Retinal pigment epithelial cell (primary cell): Measurements from ENCODE around the gene LILRA2.
"Not testable (repeated sequence)": the region's sequence is repeated elsewhere in the genome, so short reads cannot be mapped to it uniquely, and the experiment has no call there.

Experiments
- DNase-seq: peaks from one replicate; pipeline ENCODE4 v3.0.0-alpha.2; 2010; ENCODE audit warnings: low read depth
- H3K4me3 ChIP-seq: 2 replicates; pipeline ENCODE4 v1.5.1; 2011; ENCODE audit warnings: mild to moderate bottlenecking, low read length, control low read depth, moderate library complexity
- TF ChIP-seq, protein P1 (sequence below): conservative IDR thresholded peaks from 2 replicates; pipeline ENCODE4 v1.5.1; 2011; ENCODE audit warnings: low read depth, low read length, control low read depth, inconsistent platforms

The LILRA2 gene

DNA sequence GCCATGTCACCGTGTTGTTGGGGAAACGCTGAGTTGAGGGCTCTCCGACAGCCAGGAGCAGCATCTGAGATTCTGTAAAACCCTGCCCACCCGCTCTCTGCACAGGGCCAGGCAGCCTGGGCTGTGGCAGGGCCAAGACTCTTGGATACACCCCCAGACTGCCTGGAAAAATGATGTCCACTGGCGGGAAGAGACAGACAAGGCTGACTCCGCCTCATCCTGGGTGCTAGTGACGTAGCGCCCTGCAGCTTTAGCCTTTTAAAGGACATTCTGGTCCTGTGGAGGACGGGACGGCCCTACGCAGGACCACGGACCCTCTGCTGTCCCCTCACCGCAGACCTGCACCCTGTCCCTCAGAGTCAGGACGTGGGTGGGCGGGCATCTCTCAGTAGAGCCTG, 20.7 kb upstream of the LILRA2 start:
- TF ChIP-seq, protein P1, sequence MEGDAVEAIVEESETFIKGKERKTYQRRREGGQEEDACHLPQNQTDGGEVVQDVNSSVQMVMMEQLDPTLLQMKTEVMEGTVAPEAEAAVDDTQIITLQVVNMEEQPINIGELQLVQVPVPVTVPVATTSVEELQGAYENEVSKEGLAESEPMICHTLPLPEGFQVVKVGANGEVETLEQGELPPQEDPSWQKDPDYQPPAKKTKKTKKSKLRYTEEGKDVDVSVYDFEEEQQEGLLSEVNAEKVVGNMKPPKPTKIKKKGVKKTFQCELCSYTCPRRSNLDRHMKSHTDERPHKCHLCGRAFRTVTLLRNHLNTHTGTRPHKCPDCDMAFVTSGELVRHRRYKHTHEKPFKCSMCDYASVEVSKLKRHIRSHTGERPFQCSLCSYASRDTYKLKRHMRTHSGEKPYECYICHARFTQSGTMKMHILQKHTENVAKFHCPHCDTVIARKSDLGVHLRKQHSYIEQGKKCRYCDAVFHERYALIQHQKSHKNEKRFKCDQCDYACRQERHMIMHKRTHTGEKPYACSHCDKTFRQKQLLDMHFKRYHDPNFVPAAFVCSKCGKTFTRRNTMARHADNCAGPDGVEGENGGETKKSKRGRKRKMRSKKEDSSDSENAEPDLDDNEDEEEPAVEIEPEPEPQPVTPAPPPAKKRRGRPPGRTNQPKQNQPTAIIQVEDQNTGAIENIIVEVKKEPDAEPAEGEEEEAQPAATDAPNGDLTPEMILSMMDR, result no peak
- DNase-seq, result no peak
- no peak overlapping the region for H3K4me3 ChIP-seq

DNA sequence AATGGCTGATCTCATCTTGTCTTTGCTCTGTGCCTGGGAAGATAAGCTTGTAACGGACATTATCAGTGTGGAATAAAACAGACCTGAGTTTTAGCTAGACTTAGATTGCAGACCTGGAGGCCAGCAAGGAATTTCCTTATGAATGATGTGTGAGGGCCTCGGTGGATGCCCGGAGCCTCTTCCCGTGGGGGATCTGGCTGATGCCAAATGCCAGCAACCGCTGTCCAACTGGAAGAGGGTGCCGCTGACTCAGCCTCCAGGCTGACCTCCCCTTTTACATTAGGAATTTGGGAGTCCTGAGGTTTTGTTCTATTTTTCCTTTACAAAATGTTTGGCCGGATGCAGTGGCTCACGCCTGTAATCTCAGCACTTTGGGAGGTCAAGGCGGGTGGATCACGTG, 19.6 kb upstream of the LILRA2 start:
- DNase-seq, result no peak
- TF ChIP-seq, protein P1, result no peak
- H3K4me3 ChIP-seq, result no peak overlapping the region

DNA sequence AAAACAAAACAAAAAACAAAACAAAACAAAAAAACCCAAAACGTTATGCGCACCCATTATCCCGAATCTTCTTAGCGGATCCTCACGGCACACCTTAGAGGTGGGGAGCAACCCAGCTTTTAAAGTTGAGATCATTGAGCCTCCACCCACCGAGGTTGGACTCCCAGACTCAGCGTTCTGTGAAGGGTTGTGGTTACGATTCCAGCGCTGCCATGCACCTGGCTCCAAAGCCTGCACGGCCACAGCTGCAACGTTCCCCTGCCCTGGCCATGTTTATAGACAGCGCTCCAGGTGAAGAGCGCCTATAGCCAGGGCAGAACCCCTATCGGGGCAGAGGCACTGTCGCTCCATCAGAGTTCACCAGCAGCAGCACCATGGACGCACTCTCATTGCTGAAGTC, 18.7 kb upstream of the LILRA2 start:
- DNase-seq, result no peak
- TF ChIP-seq, protein P1, result no peak
- no peak overlapping the region for H3K4me3 ChIP-seq

DNA sequence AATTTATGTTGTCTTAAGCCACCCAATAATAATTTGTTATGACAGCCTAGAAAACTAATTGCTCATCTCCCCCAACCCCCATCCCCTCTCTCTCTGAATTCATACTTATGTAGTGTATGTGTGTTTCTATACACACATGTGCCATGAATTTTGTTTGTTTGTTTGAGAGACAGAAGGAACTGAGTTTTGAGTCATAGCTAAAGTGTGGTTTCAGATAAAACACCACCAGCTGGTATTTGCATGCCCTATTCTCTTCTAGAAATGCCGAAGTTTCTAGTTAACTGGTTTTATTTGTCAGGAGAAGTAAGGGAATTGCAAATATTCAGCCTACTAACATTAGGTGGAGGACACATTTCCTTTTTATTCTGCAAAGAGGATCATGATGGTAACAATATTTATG, 17.4 kb upstream of the LILRA2 start:
- TF ChIP-seq, protein P1, result no peak
- no peak overlapping the region for H3K4me3 ChIP-seq
- DNase-seq, result no peak

DNA sequence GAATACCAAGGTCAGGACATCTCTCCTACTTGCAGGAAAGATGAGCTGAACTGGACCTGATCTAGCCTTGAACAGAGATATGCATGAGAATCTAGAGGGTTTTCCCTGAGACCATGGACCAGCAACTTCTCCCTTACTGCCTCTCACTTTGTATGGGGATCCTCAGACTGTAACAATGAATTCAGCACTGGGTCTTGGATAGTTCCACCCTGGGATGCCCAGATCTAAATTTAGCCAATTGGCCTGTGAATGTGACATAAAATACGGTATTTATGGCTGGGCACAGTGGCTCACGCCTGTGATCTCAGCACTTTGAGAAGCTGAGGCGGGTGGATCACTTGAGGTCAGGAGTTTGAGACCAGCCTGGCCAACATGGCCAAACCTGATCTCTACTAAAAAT, 15.3 kb upstream of the LILRA2 start:
- TF ChIP-seq, protein P1, result no peak
- no peak for DNase-seq

DNA sequence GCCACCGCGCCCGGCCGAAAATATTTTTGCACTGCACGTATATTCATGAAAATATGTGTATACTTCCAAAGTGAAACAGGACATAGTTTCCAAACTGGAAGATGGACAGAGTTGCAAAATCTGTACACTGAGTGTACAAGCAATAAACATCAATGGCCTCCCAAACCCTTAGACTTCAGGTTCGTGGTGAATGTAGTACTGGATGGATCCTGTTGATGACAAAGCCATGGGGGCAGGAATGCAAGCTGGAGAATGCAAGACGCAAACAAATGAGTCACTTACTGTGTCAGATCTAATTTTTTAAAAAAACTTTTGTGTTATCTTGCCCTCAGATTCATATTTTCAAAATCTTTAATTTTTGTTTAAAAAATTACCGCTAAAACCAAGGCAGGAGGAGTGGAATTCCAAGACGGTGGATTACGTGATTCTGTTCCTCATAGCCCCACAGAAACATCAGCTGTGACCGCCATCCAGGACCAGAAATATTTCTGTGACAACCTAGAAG, 12.7 kb upstream of the LILRA2 start:
- DNase-seq, result no peak
- TF ChIP-seq, protein P1, result no peak
- H3K4me3 ChIP-seq, result no peak overlapping the region

More for the DNA sequence above, 15.3 kb upstream of the LILRA2 start:
- no peak overlapping the region for H3K4me3 ChIP-seq

DNA sequence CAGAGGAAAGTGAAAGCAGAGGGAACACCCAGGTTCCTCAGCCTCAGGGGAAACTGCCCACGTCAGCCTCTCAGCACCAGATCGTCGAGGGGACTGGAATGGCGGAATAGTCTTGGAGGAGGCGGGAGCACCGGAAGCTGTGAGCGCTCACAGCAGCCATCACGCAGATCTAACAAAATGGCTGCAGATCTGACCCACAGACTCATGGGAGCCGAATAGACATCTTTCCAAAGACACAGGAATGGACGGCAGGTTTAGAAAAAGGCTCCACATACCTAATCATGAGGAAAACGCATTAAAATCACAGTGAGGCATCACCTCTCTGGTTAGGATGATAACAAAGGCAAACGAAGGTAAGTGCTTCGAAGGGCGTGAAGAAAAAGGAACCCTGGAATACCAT, 11.8 kb upstream of the LILRA2 start:
- no peak overlapping the region for H3K4me3 ChIP-seq
- DNase-seq, result no peak
- TF ChIP-seq, protein P1, result no peak

DNA sequence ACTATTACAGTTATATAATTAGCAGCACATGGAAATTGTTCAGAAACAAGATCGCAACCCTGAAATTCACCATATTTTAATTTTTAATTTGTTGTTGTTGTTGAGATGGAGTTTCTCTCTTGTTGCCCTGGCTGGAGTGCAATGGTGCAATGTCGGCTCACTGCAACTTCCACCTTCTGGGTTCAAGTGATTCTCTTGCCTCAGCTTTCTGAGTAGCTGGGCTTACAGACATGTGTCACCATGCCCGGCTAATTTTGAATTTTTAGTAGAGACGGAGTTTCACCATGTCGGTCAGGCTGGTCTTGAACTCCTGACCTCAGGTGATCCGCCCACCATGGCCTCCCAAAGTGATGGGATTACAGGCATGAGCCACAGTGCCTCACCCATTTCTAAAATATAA, 10.4 kb upstream of the LILRA2 start:
- DNase-seq, H3K4me3 ChIP-seq: not testable (repeated sequence)
